ENCODE data around the gene TGFBRAP1.
"Not testable (repeated sequence)": the region's sequence is repeated elsewhere in the genome, so short reads cannot be mapped to it uniquely, and the experiment has no call there.

TGFBRAP1 gene

DNA sequence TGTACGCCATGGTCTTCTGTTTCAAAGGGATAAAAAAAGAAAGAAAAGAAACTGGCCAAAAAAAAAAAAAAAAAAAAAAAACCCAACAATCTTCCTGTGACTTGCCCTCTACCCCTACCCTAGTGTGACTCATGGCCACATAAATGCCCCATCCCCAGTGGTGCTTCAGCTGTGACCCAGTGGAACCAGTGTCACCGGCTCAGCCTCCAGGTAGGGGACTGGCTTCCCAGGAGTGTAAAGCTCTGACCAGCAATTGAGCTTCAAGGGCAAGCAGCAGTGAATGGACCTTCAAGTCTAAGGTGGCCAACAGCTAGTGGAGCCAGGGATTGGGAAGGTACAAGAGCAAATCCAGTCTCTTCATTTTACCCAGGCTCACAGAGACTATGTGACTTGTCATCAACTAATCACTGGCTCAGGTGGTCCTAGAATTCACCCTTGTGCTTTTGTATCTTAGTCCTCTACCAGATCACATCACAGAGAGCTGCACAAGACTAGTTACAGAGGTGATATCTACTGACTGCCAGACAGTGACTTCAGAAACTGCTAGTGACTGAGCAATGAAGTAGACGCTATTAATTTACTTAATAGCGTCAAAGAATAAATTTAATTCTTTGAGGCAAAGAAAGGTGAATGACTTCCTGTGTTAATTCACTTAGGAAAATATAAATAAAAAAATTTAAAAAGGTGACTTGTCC, 1.3 kb upstream of the TGFBRAP1 start:
- no peak for TF ChIP-seq ZNF384 (IDR thresholded peaks at IDR 0.05)
- TF ChIP-seq, protein P1, sequence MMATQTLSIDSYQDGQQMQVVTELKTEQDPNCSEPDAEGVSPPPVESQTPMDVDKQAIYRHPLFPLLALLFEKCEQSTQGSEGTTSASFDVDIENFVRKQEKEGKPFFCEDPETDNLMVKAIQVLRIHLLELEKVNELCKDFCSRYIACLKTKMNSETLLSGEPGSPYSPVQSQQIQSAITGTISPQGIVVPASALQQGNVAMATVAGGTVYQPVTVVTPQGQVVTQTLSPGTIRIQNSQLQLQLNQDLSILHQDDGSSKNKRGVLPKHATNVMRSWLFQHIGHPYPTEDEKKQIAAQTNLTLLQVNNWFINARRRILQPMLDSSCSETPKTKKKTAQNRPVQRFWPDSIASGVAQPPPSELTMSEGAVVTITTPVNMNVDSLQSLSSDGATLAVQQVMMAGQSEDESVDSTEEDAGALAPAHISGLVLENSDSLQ (IDR thresholded peaks at IDR 0.05) = no peak
- no peak for TF ChIP-seq FOXA1 (IDR thresholded peaks at IDR 0.05)
- TF ChIP-seq NFRKB (IDR thresholded peaks at IDR 0.05) = no peak
- DNase-seq (ENCODE audit: extremely low spot score) = no peak
- POLR2A ChIA-PET = interaction anchor here (0.8 to 3.7 kb wide), 4 partner anchors 7 to 23 kb away, joined by 3 to 22 read pairs (median 8); partner anchors contain the start of gene C2orf49
- CTCF ChIA-PET = interaction anchor here (0.6 kb wide), 1 partner anchor 525 kb away, joined by 3 read pairs; no protein-coding TSS in a partner anchor

DNA sequence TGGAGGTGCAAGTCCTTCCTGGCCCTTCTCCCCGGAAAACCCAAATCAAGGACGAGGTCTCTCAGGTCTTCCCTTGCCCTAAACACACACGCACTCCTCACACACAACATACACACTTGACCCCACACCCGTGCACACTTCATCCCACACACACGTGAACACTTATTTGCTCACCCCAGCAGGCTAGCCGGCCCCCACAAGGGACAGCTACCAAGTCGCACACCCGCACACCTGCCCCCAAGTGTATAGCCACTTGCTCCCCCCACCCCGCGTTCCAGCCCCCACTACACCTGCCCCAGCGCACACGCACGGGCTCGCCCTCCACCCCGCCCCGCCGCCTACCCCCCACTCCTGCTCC, 359 bp downstream of the TGFBRAP1 start:
- ChIA-PET CTCF (no interaction called here), POLR2A (interaction anchor here (1.0 to 3.7 kb wide), 4 partner anchors 9 to 12 kb away, joined by 3 to 22 read pairs (median 8); partner anchors contain the start of gene C2orf49)
- TF ChIP-seq SP1 (IDR thresholded peaks at IDR 0.05) (no peak), FOXA1 (IDR thresholded peaks at IDR 0.05) (no peak), ELF4 (IDR thresholded peaks at IDR 0.05) (no peak), FOXM1 (IDR thresholded peaks at IDR 0.05; ENCODE audit: borderline replicate concordance) (no peak), FOXK2 (IDR thresholded peaks at IDR 0.05) (no peak), ARNT (IDR thresholded peaks at IDR 0.05) (no peak), HDGF (IDR thresholded peaks at IDR 0.05; ENCODE audit: borderline replicate concordance) (no peak), ZNF384 (IDR thresholded peaks at IDR 0.05) (no peak), BHLHE40 (IDR thresholded peaks at IDR 0.05; ENCODE audit: borderline replicate concordance) (no peak), LEF1 (IDR thresholded peaks at IDR 0.05; ENCODE audit: borderline replicate concordance) (no peak), NFRKB (IDR thresholded peaks at IDR 0.05) (no peak), TARDBP (IDR thresholded peaks at IDR 0.05) (no peak), CTBP1 (IDR thresholded peaks at IDR 0.05; ENCODE audit: borderline replicate concordance) (no peak), SUZ12 (IDR thresholded peaks at IDR 0.05) (no peak)
- TF ChIP-seq, protein P1 (IDR thresholded peaks at IDR 0.05) = no peak
- no peak for DNase-seq (ENCODE audit: extremely low spot score)

DNA sequence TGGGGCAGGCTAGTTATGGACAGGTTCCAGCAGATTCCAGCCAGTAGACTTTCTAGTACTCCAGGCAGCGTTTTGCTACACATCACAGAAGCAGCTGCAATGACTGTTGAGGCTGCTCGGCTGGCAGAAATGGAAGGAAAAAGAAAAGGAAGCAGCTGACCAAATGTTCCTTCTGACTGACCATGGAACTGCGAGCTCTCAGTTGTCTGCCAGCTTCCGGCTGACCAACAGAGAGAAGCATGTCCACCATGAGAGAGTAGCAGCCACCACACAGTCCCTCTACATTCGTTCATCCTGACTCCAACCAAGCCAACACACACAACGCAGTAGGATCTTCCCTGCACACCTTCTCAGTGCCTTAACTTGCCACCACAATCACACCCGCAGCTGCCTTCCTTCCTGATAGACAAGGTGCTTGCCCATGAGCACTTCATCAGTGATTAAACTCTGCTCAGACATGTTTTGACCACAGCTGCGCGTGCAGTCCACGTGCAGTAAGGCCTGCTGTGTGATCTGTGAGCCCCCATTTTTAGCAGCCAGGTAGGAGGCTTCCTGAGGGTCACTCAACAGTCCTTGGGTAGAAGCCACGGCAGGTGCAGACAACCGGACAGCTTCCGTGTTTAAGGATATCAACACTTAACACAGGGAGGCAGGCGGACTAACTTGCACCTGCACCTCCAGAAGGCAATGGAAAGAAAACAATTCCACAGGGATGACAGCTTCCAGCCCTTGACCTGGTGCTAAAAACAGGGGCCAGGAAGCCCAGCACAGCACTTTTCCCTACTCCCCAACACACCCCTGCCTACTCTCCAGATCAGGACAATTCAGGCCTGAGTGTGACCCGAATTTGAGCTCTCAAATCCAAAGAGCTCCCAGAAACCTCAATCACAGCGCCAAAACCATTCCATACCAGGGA, 996 bp downstream of the TGFBRAP1 start:
- CTCF ChIA-PET = no interaction called here

DNA sequence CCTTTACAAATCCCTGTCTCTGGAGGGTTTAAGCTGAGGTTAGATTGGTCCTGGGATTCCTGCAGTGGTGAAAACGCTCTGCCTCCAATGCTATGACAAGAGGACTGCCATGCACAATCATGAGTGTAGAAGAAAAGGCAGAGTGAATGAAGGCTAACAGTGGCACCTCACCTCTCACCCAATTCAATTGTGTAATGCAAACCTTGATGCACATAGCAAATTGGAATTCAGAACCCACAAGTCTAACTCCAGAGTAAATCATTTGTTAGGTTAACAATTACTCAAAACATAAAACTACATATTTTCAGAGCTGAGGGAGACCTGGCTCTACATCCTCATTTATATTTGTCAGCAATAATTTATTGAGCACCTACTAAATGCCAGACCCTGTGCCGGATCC, 1.8 kb downstream of the TGFBRAP1 start:
- POLR2A ChIA-PET = interaction anchor here (3.7 kb wide), 1 partner anchor 10 kb away, joined by 22 read pairs; the partner anchor contains the start of gene C2orf49
- TF ChIP-seq SUZ12 (IDR thresholded peaks at IDR 0.05) (no peak), FOXA1 (IDR thresholded peaks at IDR 0.05) (no peak), CTBP1 (IDR thresholded peaks at IDR 0.05; ENCODE audit: borderline replicate concordance) (no peak), TARDBP (IDR thresholded peaks at IDR 0.05) (no peak), HDGF (IDR thresholded peaks at IDR 0.05; ENCODE audit: borderline replicate concordance) (no peak), FOXM1 (IDR thresholded peaks at IDR 0.05; ENCODE audit: borderline replicate concordance) (no peak), ZNF384 (IDR thresholded peaks at IDR 0.05) (no peak), ELF4 (IDR thresholded peaks at IDR 0.05) (no peak), SP1 (IDR thresholded peaks at IDR 0.05) (no peak)
- CTCF ChIA-PET = no interaction called here
- no peak for DNase-seq (ENCODE audit: extremely low spot score)

More for the DNA sequence above, 996 bp downstream of the TGFBRAP1 start:
- POLR2A ChIA-PET = interaction anchor here (1.0 to 3.7 kb wide), 4 partner anchors 8 to 12 kb away, joined by 3 to 22 read pairs (median 8); partner anchors contain the start of gene C2orf49
- DNase-seq (ENCODE audit: extremely low spot score) = no peak
- TF ChIP-seq HDGF (IDR thresholded peaks at IDR 0.05; ENCODE audit: borderline replicate concordance) (no peak), NFRKB (IDR thresholded peaks at IDR 0.05) (no peak), L3MBTL2 (conservative IDR thresholded peaks at IDR 0.05) (no peak)

DNA sequence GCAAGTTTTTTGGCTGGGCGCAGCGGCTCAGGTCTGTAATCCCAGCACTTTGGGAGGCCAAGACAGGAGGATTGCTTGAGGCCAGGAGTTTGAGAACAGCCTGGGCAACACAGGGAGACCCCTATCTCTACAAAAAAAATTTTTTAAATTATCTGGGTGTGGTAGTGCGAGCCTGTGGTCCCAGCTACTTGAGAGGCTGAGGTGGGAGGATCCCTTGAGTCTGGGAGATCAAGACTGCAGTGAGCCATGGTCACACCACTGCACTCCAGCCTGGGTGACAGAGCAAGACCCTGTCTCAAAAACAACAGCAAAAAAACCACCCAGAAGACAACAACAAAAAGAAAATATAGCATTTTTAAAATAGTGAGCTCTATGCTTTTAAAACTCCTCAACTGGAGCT, 2.3 kb downstream of the TGFBRAP1 start:
- POLR2A ChIA-PET = interaction anchor here (3.7 kb wide), 1 partner anchor 11 kb away, joined by 22 read pairs; the partner anchor contains the start of gene C2orf49

DNA sequence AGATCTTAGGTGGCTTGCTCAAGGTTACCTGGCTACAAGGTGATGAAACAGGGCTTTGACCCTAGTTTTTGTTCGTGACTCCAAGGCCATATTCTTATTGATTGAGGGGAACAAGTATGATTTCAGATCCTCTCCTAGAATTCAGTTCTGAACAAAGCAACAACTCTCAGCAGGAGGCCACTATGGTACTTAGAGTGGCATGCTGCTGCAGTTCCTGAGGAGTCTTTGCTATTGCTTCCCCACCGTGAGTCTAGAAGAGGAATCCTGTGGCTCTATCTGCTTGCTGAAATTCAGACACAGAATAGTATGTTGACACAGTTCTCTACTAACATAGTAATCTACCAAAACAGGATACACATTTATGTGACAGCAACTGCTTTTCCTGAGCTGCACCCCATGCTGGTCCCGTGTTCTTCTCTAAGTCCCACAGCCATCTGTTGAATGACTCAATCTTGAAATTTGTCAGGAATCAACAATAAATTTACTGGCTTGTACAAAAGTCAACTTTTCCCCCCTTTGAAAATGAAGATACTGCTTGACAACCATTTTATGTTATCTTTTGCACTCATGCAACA, 4.1 kb downstream of the TGFBRAP1 start:
- ChIA-PET CTCF (no interaction called here), POLR2A (no interaction called here)
- no peak for TF ChIP-seq ARNT (IDR thresholded peaks at IDR 0.05)
- no peak for TF ChIP-seq LEF1 (IDR thresholded peaks at IDR 0.05; ENCODE audit: borderline replicate concordance)
- TF ChIP-seq SP1 (IDR thresholded peaks at IDR 0.05) = no peak
- no peak for TF ChIP-seq TARDBP (IDR thresholded peaks at IDR 0.05)
- TF ChIP-seq ZNF384 (IDR thresholded peaks at IDR 0.05) = no peak
- no peak for TF ChIP-seq FOXM1 (IDR thresholded peaks at IDR 0.05; ENCODE audit: borderline replicate concordance)
- TF ChIP-seq, protein P1 (IDR thresholded peaks at IDR 0.05) = no peak
- TF ChIP-seq BHLHE40 (IDR thresholded peaks at IDR 0.05; ENCODE audit: borderline replicate concordance) = no peak
- no peak for TF ChIP-seq FOXA1 (IDR thresholded peaks at IDR 0.05)
- no peak for TF ChIP-seq ELF4 (IDR thresholded peaks at IDR 0.05)
- no peak for TF ChIP-seq HDGF (IDR thresholded peaks at IDR 0.05; ENCODE audit: borderline replicate concordance)
- no peak for TF ChIP-seq SUZ12 (IDR thresholded peaks at IDR 0.05)
- TF ChIP-seq L3MBTL2 (conservative IDR thresholded peaks at IDR 0.05) = no peak
- TF ChIP-seq CTBP1 (IDR thresholded peaks at IDR 0.05; ENCODE audit: borderline replicate concordance) = no peak
- TF ChIP-seq FOXK2 (IDR thresholded peaks at IDR 0.05) = no peak
- no peak for TF ChIP-seq NFRKB (IDR thresholded peaks at IDR 0.05)
- no peak for DNase-seq (ENCODE audit: extremely low spot score)

More for the DNA sequence above, 2.3 kb downstream of the TGFBRAP1 start:
- CTCF ChIA-PET; DNase-seq (ENCODE audit: extremely low spot score): not testable (repeated sequence)

Measured in HEK293T (cell line).